ENCODE data around the gene ZNF865. TPM values are rescaled to one million over a fixed set of nuclear protein-coding genes. Genes with fewer than 3 reads are reported as not detected.

ZNF865 gene
- total and polyA plus RNA-seq, 10 of the 15 experiments (the other 5 are each of a cell fraction or from before 2014, with no cell fraction given), result 0.02 to 18.3 (median 0.90) TPM

DNA sequence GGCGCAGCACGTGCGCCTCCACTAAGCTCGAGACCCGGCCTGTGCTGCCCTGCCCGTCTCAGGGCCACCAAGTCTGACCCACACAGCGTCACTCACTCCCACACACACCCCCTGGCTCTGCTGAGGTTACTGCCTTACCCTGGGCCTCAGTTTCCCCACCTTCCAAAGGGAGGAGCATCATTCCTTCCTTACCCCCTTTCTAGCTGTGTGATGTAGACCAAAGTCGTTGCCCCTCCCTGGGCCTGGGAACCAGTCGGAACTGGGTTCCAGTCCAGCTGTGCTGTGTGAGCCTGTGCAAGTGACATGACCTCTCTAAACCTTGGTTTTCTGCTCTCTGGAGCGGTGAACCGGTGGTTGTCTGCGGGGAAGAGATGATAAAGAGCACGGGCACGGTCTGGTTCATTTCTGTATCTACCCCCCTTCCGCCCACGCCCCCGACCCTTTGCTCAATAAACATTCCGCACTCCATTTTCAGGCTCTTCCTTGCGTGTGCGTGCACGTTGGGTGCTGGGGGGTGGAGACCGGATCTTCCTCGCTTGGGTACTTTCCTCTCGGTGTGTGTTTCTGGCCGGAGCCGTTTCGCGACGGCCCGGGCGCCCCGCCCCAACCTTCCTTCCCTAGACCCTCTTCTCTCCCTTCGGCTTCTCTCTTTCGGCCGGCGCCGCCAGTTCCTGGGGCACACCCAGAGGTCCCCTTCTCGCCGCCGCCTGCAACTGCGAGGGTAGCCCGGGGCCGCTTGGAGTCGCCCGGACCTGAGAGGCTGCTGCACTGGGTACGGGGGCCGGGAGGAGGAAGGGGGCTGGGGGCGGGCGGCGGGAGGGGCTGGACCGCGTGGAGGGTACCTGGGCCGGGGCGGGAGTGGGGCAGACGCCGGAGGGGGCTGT, 37.8 kb downstream of the ZNF865 start, which contains the start of gene ZNF581 (continued):
- TF ChIP-seq, protein P1, sequence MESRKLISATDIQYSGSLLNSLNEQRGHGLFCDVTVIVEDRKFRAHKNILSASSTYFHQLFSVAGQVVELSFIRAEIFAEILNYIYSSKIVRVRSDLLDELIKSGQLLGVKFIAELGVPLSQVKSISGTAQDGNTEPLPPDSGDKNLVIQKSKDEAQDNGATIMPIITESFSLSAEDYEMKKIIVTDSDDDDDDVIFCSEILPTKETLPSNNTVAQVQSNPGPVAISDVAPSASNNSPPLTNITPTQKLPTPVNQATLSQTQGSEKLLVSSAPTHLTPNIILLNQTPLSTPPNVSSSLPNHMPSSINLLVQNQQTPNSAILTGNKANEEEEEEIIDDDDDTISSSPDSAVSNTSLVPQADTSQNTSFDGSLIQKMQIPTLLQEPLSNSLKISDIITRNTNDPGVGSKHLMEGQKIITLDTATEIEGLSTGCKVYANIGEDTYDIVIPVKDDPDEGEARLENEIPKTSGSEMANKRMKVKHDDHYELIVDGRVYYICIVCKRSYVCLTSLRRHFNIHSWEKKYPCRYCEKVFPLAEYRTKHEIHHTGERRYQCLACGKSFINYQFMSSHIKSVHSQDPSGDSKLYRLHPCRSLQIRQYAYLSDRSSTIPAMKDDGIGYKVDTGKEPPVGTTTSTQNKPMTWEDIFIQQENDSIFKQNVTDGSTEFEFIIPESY (IDR thresholded peaks at IDR 0.05), result peak; percentile 53; the same call in 1 of the 2 replicates
- no peak for TF ChIP-seq CBX3 (IDR thresholded peaks at IDR 0.05; ENCODE audit: borderline replicate concordance, low read depth)
- TF ChIP-seq, protein P2, sequence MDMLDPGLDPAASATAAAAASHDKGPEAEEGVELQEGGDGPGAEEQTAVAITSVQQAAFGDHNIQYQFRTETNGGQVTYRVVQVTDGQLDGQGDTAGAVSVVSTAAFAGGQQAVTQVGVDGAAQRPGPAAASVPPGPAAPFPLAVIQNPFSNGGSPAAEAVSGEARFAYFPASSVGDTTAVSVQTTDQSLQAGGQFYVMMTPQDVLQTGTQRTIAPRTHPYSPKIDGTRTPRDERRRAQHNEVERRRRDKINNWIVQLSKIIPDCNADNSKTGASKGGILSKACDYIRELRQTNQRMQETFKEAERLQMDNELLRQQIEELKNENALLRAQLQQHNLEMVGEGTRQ (IDR thresholded peaks at IDR 0.05; ENCODE audit: borderline replicate concordance, low read depth, low read length), result no peak
- peak; percentile 1 for TF ChIP-seq MYC (IDR thresholded peaks at IDR 0.05; ENCODE audit: insufficient read depth, insufficient read length, insufficient replicate concordance, low read length, severe bottlenecking)
- TF ChIP-seq, protein P3, sequence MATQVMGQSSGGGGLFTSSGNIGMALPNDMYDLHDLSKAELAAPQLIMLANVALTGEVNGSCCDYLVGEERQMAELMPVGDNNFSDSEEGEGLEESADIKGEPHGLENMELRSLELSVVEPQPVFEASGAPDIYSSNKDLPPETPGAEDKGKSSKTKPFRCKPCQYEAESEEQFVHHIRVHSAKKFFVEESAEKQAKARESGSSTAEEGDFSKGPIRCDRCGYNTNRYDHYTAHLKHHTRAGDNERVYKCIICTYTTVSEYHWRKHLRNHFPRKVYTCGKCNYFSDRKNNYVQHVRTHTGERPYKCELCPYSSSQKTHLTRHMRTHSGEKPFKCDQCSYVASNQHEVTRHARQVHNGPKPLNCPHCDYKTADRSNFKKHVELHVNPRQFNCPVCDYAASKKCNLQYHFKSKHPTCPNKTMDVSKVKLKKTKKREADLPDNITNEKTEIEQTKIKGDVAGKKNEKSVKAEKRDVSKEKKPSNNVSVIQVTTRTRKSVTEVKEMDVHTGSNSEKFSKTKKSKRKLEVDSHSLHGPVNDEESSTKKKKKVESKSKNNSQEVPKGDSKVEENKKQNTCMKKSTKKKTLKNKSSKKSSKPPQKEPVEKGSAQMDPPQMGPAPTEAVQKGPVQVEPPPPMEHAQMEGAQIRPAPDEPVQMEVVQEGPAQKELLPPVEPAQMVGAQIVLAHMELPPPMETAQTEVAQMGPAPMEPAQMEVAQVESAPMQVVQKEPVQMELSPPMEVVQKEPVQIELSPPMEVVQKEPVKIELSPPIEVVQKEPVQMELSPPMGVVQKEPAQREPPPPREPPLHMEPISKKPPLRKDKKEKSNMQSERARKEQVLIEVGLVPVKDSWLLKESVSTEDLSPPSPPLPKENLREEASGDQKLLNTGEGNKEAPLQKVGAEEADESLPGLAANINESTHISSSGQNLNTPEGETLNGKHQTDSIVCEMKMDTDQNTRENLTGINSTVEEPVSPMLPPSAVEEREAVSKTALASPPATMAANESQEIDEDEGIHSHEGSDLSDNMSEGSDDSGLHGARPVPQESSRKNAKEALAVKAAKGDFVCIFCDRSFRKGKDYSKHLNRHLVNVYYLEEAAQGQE (IDR thresholded peaks at IDR 0.05; ENCODE audit: low read depth, low read length), result no peak
- peak; percentile 92 for TF ChIP-seq POLR2AphosphoS2 (IDR thresholded peaks at IDR 0.05; ENCODE audit: low read depth, low read length)
- TF ChIP-seq ESRRA (IDR thresholded peaks at IDR 0.05; ENCODE audit: low read length), result peak; percentile 50; the same call in 1 of the 2 replicates
- peak; percentile 75; the same call in 1 of the 2 replicates for TF ChIP-seq PML (IDR thresholded peaks at IDR 0.05; ENCODE audit: low read length)
- TF ChIP-seq, protein P4, sequence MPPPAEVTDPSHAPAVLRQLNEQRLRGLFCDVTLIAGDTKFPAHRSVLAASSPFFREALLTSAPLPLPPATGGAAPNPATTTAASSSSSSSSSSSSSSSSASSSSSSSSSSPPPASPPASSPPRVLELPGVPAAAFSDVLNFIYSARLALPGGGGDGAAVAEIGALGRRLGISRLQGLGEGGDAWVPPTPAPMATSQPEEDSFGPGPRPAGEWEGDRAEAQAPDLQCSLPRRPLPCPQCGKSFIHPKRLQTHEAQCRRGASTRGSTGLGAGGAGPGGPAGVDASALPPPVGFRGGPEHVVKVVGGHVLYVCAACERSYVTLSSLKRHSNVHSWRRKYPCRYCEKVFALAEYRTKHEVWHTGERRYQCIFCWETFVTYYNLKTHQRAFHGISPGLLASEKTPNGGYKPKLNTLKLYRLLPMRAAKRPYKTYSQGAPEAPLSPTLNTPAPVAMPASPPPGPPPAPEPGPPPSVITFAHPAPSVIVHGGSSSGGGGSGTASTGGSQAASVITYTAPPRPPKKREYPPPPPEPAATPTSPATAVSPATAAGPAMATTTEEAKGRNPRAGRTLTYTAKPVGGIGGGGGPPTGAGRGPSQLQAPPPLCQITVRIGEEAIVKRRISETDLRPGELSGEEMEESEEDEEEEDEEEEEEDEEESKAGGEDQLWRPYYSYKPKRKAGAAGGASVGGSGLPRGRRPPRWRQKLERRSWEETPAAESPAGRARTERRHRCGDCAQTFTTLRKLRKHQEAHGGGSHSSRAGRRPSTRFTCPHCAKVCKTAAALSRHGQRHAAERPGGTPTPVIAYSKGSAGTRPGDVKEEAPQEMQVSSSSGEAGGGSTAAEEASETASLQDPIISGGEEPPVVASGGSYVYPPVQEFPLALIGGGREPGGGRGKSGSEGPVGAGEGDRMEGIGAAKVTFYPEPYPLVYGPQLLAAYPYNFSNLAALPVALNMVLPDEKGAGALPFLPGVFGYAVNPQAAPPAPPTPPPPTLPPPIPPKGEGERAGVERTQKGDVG (CRISPR knock-in tag; IDR thresholded peaks at IDR 0.05), result no peak
- no peak for TF ChIP-seq STAT3 (IDR thresholded peaks at IDR 0.05; ENCODE audit: low read depth, low read length)
- peak; percentile 16; the same call in 1 of the 2 replicates for TF ChIP-seq BACH1 (IDR thresholded peaks at IDR 0.05; ENCODE audit: borderline replicate concordance)
- TF ChIP-seq JUNB (IDR thresholded peaks at IDR 0.05), result peak; percentile 14; the same call in 1 of the 2 replicates
- 0 out of 2 replicates have a peak, but pooled peaks have one; percentile 48 for TF ChIP-seq ZBED1 (IDR thresholded peaks at IDR 0.05; ENCODE audit: borderline replicate concordance)
- TF ChIP-seq, protein P5, sequence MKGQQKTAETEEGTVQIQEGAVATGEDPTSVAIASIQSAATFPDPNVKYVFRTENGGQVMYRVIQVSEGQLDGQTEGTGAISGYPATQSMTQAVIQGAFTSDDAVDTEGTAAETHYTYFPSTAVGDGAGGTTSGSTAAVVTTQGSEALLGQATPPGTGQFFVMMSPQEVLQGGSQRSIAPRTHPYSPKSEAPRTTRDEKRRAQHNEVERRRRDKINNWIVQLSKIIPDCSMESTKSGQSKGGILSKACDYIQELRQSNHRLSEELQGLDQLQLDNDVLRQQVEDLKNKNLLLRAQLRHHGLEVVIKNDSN (IDR thresholded peaks at IDR 0.05; ENCODE audit: borderline replicate concordance, extremely low read length, insufficient read depth, low read depth, low read length), result peak; percentile 38
- no peak for TF ChIP-seq CEBPB (IDR thresholded peaks at IDR 0.05; ENCODE audit: borderline replicate concordance in 1 of 2, low read depth in 2 of 2, low read length in 2 of 2)
- TF ChIP-seq TBL1XR1 (IDR thresholded peaks at IDR 0.05; ENCODE audit: low read depth, low read length), result peak; percentile 68; the same call in 1 of the 2 replicates
